ENCODE data around the gene ARHGAP15.

GRCh38 chr2:143262389-143262788 lies 133.2 kb downstream of the ARHGAP15 start:
- TF ChIP-seq POLR2AphosphoS5 (IDR thresholded peaks at IDR 0.05) (no peak), CTCF (IDR thresholded peaks at IDR 0.05) (no peak)
